Neutrophil (primary cell): ENCODE measurements around the gene LARP1.

Source experiments
- H3K27ac ChIP-seq: fragments of 200-600 bp; sonication (generic); 2 replicates; pipeline ENCODE4 v1.5.1; 2016; ENCODE audit warnings: mild to moderate bottlenecking, moderate library complexity
- H3K27me3 ChIP-seq: fragments of 200-600 bp; sonication (generic); 2 replicates; pipeline ENCODE4 v1.6.0; 2016; ENCODE audit warnings: mild to moderate bottlenecking
- H3K36me3 ChIP-seq: fragments of 200-600 bp; sonication (generic); 2 replicates; pipeline ENCODE4 v1.5.1; 2017
- H3K4me1 ChIP-seq, 2 experiments: fragments of 200-600 bp in 1 of 2; sonication (generic) in 1 of 2; 1 replicate in 1 of 2; 2 replicates in 1 of 2; pipeline versions ENCODE4 v1.5.1 to v1.6.1; 2013 to 2016; ENCODE audit warnings: low read depth in 1 of 2, low read length in 1 of 2, mild to moderate bottlenecking in 1 of 2, moderate library complexity in 1 of 2; ENCODE audit not compliant: control insufficient read depth in 1 of 2, insufficient read depth in 1 of 2
- H3K4me3 ChIP-seq, 2 experiments: fragments of 200-600 bp in 1 of 2; sonication (generic) in 1 of 2; 1 replicate in 1 of 2; 2 replicates in 1 of 2; pipeline ENCODE4 v1.5.1; 2013 to 2016; ENCODE audit warnings: low read depth in 1 of 2, low read length in 1 of 2, mild to moderate bottlenecking in 1 of 2, moderate library complexity in 1 of 2
- H3K9me3 ChIP-seq: fragments of 200-600 bp; sonication (generic); 2 replicates; pipeline ENCODE4 v1.5.1; 2016
- TF ChIP-seq, protein P1 (sequence below): fragments of 200-600 bp; sonication (generic); IDR thresholded peaks from 2 replicates; pipeline ENCODE4 v1.5.1; 2016; ENCODE audit warnings: antibody characterized with exemption

Gene LARP1

GRCh38 chr5:154802050-154802449, 46.9 kb downstream of the LARP1 start:
- Histone ChIP-seq H3K27me3 (no peaks in the 10 kb centered on the region), H3K27ac (no peak overlapping the region), H3K4me1 (no peaks in the 10 kb centered on the region), H3K36me3 (peaks cover 97% of the 10 kb centered on the region), H3K4me3 (no peak overlapping the region), H3K9me3 (no peaks in the 10 kb centered on the region)
- TF ChIP-seq, protein P1, sequence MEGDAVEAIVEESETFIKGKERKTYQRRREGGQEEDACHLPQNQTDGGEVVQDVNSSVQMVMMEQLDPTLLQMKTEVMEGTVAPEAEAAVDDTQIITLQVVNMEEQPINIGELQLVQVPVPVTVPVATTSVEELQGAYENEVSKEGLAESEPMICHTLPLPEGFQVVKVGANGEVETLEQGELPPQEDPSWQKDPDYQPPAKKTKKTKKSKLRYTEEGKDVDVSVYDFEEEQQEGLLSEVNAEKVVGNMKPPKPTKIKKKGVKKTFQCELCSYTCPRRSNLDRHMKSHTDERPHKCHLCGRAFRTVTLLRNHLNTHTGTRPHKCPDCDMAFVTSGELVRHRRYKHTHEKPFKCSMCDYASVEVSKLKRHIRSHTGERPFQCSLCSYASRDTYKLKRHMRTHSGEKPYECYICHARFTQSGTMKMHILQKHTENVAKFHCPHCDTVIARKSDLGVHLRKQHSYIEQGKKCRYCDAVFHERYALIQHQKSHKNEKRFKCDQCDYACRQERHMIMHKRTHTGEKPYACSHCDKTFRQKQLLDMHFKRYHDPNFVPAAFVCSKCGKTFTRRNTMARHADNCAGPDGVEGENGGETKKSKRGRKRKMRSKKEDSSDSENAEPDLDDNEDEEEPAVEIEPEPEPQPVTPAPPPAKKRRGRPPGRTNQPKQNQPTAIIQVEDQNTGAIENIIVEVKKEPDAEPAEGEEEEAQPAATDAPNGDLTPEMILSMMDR: no peak

GRCh38 chr5:154806176-154806575, 51.0 kb downstream of the LARP1 start:
- Histone ChIP-seq H3K36me3 (peaks cover 90% of the 10 kb centered on the region), H3K27ac (no peak overlapping the region), H3K27me3 (no peaks in the 10 kb centered on the region), H3K9me3 (no peaks in the 10 kb centered on the region), H3K4me1 (peaks cover 0 to 3% of the 10 kb centered on the region in 2 experiments), H3K4me3 (no peak overlapping the region)
- TF ChIP-seq, protein P1: no peak

DNA sequence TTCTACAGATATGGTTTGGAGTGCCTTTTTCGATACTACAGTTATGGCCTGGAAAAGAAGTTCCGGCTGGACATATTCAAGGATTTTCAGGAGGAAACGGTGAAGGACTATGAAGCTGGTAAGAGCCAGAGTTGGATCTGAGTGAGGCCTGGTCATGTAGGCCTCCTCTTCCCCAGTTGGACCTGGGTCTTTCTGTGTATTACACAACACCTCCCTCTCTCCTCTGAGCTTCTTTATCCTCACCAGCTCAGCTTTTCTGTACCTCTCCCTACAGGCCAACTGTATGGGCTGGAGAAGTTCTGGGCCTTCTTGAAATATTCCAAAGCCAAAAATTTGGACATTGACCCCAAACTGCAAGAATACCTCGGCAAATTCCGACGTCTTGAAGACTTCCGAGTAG, 56.1 kb downstream of the LARP1 start:
- no peaks in the 10 kb centered on the region for H3K27me3 ChIP-seq
- no peaks in the 10 kb centered on the region for H3K9me3 ChIP-seq
- no peak overlapping the region for H3K4me3 ChIP-seq
- TF ChIP-seq, protein P1: no peak
- H3K36me3 ChIP-seq: peaks cover 78% of the 10 kb centered on the region
- H3K4me1 ChIP-seq: peaks cover 4 to 5% of the 10 kb centered on the region in 2 experiments
- H3K27ac ChIP-seq: peak overlapping the region; percentile 52

DNA sequence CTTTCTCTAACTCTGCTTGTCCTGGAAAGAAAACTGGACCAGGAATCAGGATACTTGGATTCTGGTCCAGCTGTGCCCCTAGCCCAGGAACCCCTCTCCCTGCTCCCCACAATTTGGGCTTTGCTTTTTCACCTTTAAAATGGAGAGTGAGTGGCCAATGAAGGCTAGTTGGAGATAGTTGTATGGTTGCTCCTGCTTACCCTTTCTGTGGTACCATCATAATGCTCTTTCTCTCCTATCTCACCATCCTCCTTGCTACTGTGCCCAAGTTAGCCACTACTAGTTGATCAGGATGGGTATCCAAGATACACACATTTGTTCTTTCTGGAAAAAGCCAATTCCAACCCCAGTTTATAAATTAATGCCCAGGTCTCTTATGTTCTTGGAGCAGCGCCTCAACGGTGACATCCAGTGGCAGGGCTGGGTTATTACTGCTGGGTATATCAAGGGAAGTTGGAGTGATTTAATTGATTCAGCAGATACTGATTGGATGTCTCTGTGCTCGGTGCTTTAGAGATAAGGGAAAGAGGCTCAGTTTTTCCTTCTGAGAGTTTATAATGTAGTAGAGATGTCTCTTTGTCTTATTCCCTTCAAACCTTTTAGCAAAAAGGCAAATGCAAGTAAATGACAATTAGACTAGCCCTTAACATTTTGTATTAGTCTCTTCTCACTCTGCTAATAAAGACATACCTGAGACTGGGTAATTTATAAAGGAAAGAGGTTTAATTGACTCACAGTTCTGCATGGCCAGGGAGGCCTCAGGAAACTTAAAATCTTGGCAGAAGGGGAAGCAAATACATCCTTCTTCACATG, 56.7 kb downstream of the LARP1 start:
- Histone ChIP-seq H3K27me3 (no peaks in the 10 kb centered on the region), H3K4me1 (peaks cover 4 to 5% of the 10 kb centered on the region in 2 experiments), H3K27ac (peak overlapping the region; percentile 52), H3K4me3 (no peak overlapping the region), H3K9me3 (no peaks in the 10 kb centered on the region), H3K36me3 (peaks cover 77% of the 10 kb centered on the region)
- TF ChIP-seq, protein P1: peak; percentile 85

GRCh38 chr5:154813158-154813557, 58.0 kb downstream of the LARP1 start:
- peaks cover 4 to 5% of the 10 kb centered on the region in 2 experiments for H3K4me1 ChIP-seq
- no peaks in the 10 kb centered on the region for H3K27me3 ChIP-seq
- no peak overlapping the region for H3K4me3 ChIP-seq
- H3K9me3 ChIP-seq: no peaks in the 10 kb centered on the region
- H3K27ac ChIP-seq: no peak overlapping the region
- H3K36me3 ChIP-seq: peaks cover 75% of the 10 kb centered on the region
- TF ChIP-seq, protein P1: no peak
